Measurements from ENCODE around the gene TAGLN3.
A peak's percentile ranks its signal among the peaks of the same experiment; 100 is the strongest.

Gene TAGLN3

DNA sequence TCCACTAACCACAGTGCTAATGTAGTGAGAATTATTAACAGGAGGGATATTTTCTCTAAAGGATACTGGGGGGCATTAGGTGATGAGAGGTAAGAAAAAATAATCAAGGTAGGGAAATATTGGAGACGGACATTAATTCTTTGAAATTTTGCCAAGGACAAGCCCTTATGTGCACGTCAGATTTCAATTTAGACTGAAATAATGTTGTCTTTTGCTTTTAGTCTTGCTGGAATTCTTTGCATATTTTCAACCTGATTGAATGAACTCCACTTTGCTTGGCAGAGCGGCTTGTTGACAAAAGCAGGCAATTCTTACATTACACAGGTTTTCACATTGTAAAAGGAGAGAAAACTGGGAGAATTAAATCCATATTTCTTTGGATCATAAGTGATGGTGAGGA lies 62.4 kb downstream of the TAGLN3 start:
- peak; percentile 70 for DNase-seq (ENCODE audit: low read depth)
- no peaks in the 10 kb centered on the region for H3K27me3 ChIP-seq (replicated peaks; ENCODE audit: control insufficient read depth, insufficient read depth, low read length)
- peaks cover 5% of the 10 kb centered on the region for H3K4me1 ChIP-seq (ENCODE audit: control insufficient read depth, insufficient read depth, low read length)
- no peaks in the 10 kb centered on the region for H3K9me3 ChIP-seq (ENCODE audit: control insufficient read depth, low read length)
- no peak overlapping the region for H3K4me3 ChIP-seq (ENCODE audit: low read length)
- no peak overlapping the region for H3K9ac ChIP-seq (ENCODE audit: low read length)
- no peaks in the 10 kb centered on the region for H3K36me3 ChIP-seq (ENCODE audit: control insufficient read depth, insufficient read depth, low read length, severe bottlenecking)

Measured in adipocyte (in vitro differentiated cells).